Muscle of leg (tissue), 16 donors: Measurements from ENCODE around the gene SYDE2. TPM values are rescaled to one million over a fixed set of nuclear protein-coding genes. Genes with fewer than 3 reads are reported as not detected.
A peak's percentile ranks its signal among the peaks of the same experiment; 100 is the strongest.
"Not testable (repeated sequence)": the region's sequence is repeated elsewhere in the genome, so short reads cannot be mapped to it uniquely, and the experiment has no call there.

Experiments
- DNase-seq: peaks from one replicate; pipeline ENCODE4 v3.0.0; 2013
- H3K27ac ChIP-seq: one replicate; pipeline ENCODE4 v1.5.1; 2013; ENCODE audit warnings: mild to moderate bottlenecking, low read length, control low read depth
- H3K27me3 ChIP-seq: one replicate; pipeline ENCODE4 v1.6.1; 2013; ENCODE audit warnings: low read length; ENCODE audit not compliant: control insufficient read depth, insufficient read depth
- H3K36me3 ChIP-seq: one replicate; pipeline ENCODE4 v1.6.1; 2013; ENCODE audit warnings: low read length; ENCODE audit not compliant: control insufficient read depth, insufficient read depth
- H3K4me1 ChIP-seq: one replicate; pipeline ENCODE4 v1.6.1; 2013; ENCODE audit warnings: low read length; ENCODE audit not compliant: control insufficient read depth, insufficient read depth
- H3K4me3 ChIP-seq: one replicate; pipeline ENCODE4 v1.5.1; 2013; ENCODE audit warnings: low read length, control low read depth
- H3K9me3 ChIP-seq: replicated peaks from 2 replicates; pipeline ENCODE4 v1.6.1; 2013; ENCODE audit warnings: low read depth, low read length; ENCODE audit not compliant: control insufficient read depth
- WGBS: methylation state at CpG from one replicate; pipeline ENCODE4 v1.1.5; 2013; ENCODE audit warnings: missing lambda C conversion rate; ENCODE audit not compliant: insufficient coverage; 5-methylcytosine and 5-hydroxymethylcytosine counted together
- long read RNA-seq, 11 donors: transcript quantifications; one replicate each; lab custom pipeline, GENCODE V29; 2026
- polyA plus RNA-seq, 8 donors: library from polyadenylated mRNA; unstranded; fragments of 120-200 nt; gene quantifications; one replicate each; pipeline versions ENCODE4 v1.2.1 to v1.2.3, GENCODE V29; 2013; ENCODE audit warnings: inconsistent platforms in 1 of 8, low replicate concordance in 1 of 8; ENCODE audit not compliant: insufficient read length in 8 of 8, insufficient read depth in 1 of 8
- total RNA-seq: library from RNA; stranded (reverse); fragments of 120-200 nt; gene quantifications from one replicate; pipeline ENCODE4 v1.2.4, GENCODE V29; 2013

Gene SYDE2
- 8.3 TPM for total RNA-seq
- polyA plus RNA-seq = 1 to 10 TPM; 1.5 to 6.1 (median 3.1) TPM
- long read RNA-seq, donor 1, partial matches to known transcripts = 0 of 1 reads
- long read RNA-seq, donor 1, other reads (novel, unspliced or antisense) = 0 of 1 reads
- long read RNA-seq, donor 2 = 0 reads
- long read RNA-seq, donor 3 = 0 reads
- long read RNA-seq, donor 4 = 0 reads
- long read RNA-seq, donor 5 = 0 reads
- long read RNA-seq, donor 6 = 0 reads
- long read RNA-seq, donor 7, partial matches to known transcripts = 0 of 1 reads
- long read RNA-seq, donor 7, other reads (novel, unspliced or antisense) = 0 of 1 reads
- long read RNA-seq, donor 8 = 0 reads
- long read RNA-seq, donor 9 = 0 reads
- long read RNA-seq, donor 10, full-length matches to known transcripts = 3 of 3 reads
- long read RNA-seq, donor 10, partial matches to known transcripts = 0 of 3 reads
- long read RNA-seq, donor 10, other reads (novel, unspliced or antisense) = 0 of 3 reads
- long read RNA-seq, donor 11 = 0 reads

- Histone ChIP-seq H3K4me1 (peaks cover 10% of the 10 kb centered on the region), H3K27ac (peak within 1 kb of the TSS; percentile 55), H3K9me3 (no peaks in the 10 kb centered on the region), H3K4me3 (peak within 1 kb of the TSS; percentile 73), H3K36me3 (no peaks in the 10 kb centered on the region), H3K27me3 (peaks cover 18% of the 10 kb centered on the region)
- under 1% methylated on average over 96 of the region's 99 CpGs for WGBS
- peak; percentile 77 for DNase-seq
Measured at GRCh38 chr1:85200463-85201339, at the start of gene SYDE2. Gene SYDE2 (minus strand): TSS chr1:85201016. CDS start chr1:85200996, 20 bp downstream.

GRCh38 chr1:85249042-85249441 lies 48.2 kb upstream of the SYDE2 start:
- WGBS = 85% methylated on average over 2 of the region's 3 CpGs
- DNase-seq = not testable (repeated sequence)

GRCh38 chr1:85245891-85246290 lies 45.1 kb upstream of the SYDE2 start:
- Histone ChIP-seq H3K27ac (no peak overlapping the region), H3K27me3 (no peaks in the 10 kb centered on the region), H3K4me1 (peaks cover 7% of the 10 kb centered on the region), H3K9me3 (no peaks in the 10 kb centered on the region), H3K4me3 (no peak overlapping the region), H3K36me3 (peaks cover 3% of the 10 kb centered on the region)
- WGBS = no CpG with 5 or more reads among the region's 1 CpG
- DNase-seq = no peak

More at GRCh38 chr1:85249042-85249441, 48.2 kb upstream of the SYDE2 start:
- H3K27ac ChIP-seq, H3K4me1 ChIP-seq, H3K9me3 ChIP-seq, H3K36me3 ChIP-seq, H3K4me3 ChIP-seq, H3K27me3 ChIP-seq: not testable (repeated sequence)

GRCh38 chr1:85245456-85245855 lies 44.6 kb upstream of the SYDE2 start:
- no CpG with 5 or more reads among the region's 1 CpG for WGBS
- Histone ChIP-seq H3K4me1 (peaks cover 7% of the 10 kb centered on the region), H3K27me3 (no peaks in the 10 kb centered on the region), H3K9me3 (no peaks in the 10 kb centered on the region), H3K27ac (peak overlapping the region; percentile 82), H3K36me3 (peaks cover 3% of the 10 kb centered on the region), H3K4me3 (no peak overlapping the region)
- peak; percentile 27 for DNase-seq

GRCh38 chr1:85244271-85245061 lies 43.6 kb upstream of the SYDE2 start:
- DNase-seq = peak; percentile 94
- H3K27ac ChIP-seq = peak overlapping the region; percentile 82
- 14% methylated on average over 3 of the region's 4 CpGs for WGBS
- no peaks in the 10 kb centered on the region for H3K36me3 ChIP-seq
- no peaks in the 10 kb centered on the region for H3K27me3 ChIP-seq
- no peak overlapping the region for H3K4me3 ChIP-seq
- no peaks in the 10 kb centered on the region for H3K9me3 ChIP-seq
- H3K4me1 ChIP-seq = peaks cover 7% of the 10 kb centered on the region

- H3K9me3 ChIP-seq = no peaks in the 10 kb centered on the region
- peak overlapping the region; percentile 82 for H3K27ac ChIP-seq
- H3K27me3 ChIP-seq = no peaks in the 10 kb centered on the region
- H3K36me3 ChIP-seq = no peaks in the 10 kb centered on the region
- no peak overlapping the region for H3K4me3 ChIP-seq
- DNase-seq = peak; percentile 51
- peaks cover 7% of the 10 kb centered on the region for H3K4me1 ChIP-seq
Measured at GRCh38 chr1:85243372-85243771, 42.6 kb upstream of the SYDE2 start.

GRCh38 chr1:85240643-85241042 lies 39.8 kb upstream of the SYDE2 start:
- Histone ChIP-seq H3K27ac (no peak overlapping the region), H3K36me3 (no peaks in the 10 kb centered on the region), H3K4me1 (peaks cover 7% of the 10 kb centered on the region), H3K9me3 (no peaks in the 10 kb centered on the region), H3K27me3 (no peaks in the 10 kb centered on the region), H3K4me3 (no peak overlapping the region)
- DNase-seq = peak; percentile 18
- WGBS = no CpG with 5 or more reads among the region's 1 CpG

- DNase-seq = no peak
- Histone ChIP-seq H3K4me3 (no peak overlapping the region), H3K36me3 (no peaks in the 10 kb centered on the region), H3K4me1 (peaks cover 7% of the 10 kb centered on the region), H3K9me3 (no peaks in the 10 kb centered on the region), H3K27ac (no peak overlapping the region), H3K27me3 (no peaks in the 10 kb centered on the region)
- WGBS = no CpG with 5 or more reads among the region's 1 CpG
Measured at GRCh38 chr1:85240174-85240601, 39.4 kb upstream of the SYDE2 start.

GRCh38 chr1:85237613-85238012 lies 36.8 kb upstream of the SYDE2 start:
- Histone ChIP-seq H3K9me3 (no peaks in the 10 kb centered on the region), H3K27me3 (no peaks in the 10 kb centered on the region), H3K4me1 (no peaks in the 10 kb centered on the region), H3K36me3 (no peaks in the 10 kb centered on the region), H3K4me3 (no peak overlapping the region), H3K27ac (no peak overlapping the region)
- no peak for DNase-seq
- WGBS = 93% methylated on average over 1 of the region's 1 CpG
